ENCODE data around the gene BDH1. TPM values are rescaled to one million over a fixed set of nuclear protein-coding genes. Genes with fewer than 3 reads are reported as not detected.

The BDH1 gene
- total and polyA plus RNA-seq, 2 of the 13 experiments (the other 11 are each of a cell fraction or from before 2014, with no cell fraction given) = 21.2 to 71.9 TPM

- TF ChIP-seq POGZ (CRISPR knock-in tag; IDR thresholded peaks at IDR 0.05) (0 out of 2 replicates have a peak, but pooled peaks have one; percentile 31), ZNF30 (CRISPR knock-in tag; IDR thresholded peaks at IDR 0.05) (no peak), ZNF496 (CRISPR knock-in tag; IDR thresholded peaks at IDR 0.05; ENCODE audit: insufficient replicate concordance) (no peak), MIER3 (CRISPR knock-in tag; IDR thresholded peaks at IDR 0.05; ENCODE audit: borderline replicate concordance) (no peak), CBFB (CRISPR knock-in tag; IDR thresholded peaks at IDR 0.05) (no peak), ZNF317 (CRISPR knock-in tag; IDR thresholded peaks at IDR 0.05) (no peak), MXI1 (IDR thresholded peaks at IDR 0.05; ENCODE audit: borderline replicate concordance, low read depth, low read length) (no peak), TMF1 (CRISPR knock-in tag; IDR thresholded peaks at IDR 0.05; ENCODE audit: low read depth) (no peak), PHF21A (CRISPR knock-in tag; IDR thresholded peaks at IDR 0.05) (no peak; the same call in 1 of the 2 replicates), ZNF260 (CRISPR knock-in tag; IDR thresholded peaks at IDR 0.05; ENCODE audit: borderline replicate concordance, low read depth) (no peak), ATF7 (IDR thresholded peaks at IDR 0.05) (no peak), ATF7 (CRISPR knock-in tag; IDR thresholded peaks at IDR 0.05) (no peak), ZNF713 (CRISPR knock-in tag; IDR thresholded peaks at IDR 0.05) (no peak), ZNF530 (CRISPR knock-in tag; IDR thresholded peaks at IDR 0.05; ENCODE audit: low read depth) (no peak), RNF219 (CRISPR knock-in tag; IDR thresholded peaks at IDR 0.05) (no peak), RAD21 (CRISPR knock-in tag; IDR thresholded peaks at IDR 0.05) (no peak), ZNF512 (CRISPR knock-in tag; IDR thresholded peaks at IDR 0.05) (no peak), LRRFIP1 (CRISPR knock-in tag; conservative IDR thresholded peaks at IDR 0.05) (no peak), MTERF4 (CRISPR knock-in tag; IDR thresholded peaks at IDR 0.05) (peak; percentile 72; the same call in 1 of the 2 replicates), ZMYM2 (CRISPR knock-in tag; IDR thresholded peaks at IDR 0.05) (no peak), GRHL1 (CRISPR knock-in tag; conservative IDR thresholded peaks at IDR 0.05) (no peak)
These were observed 84.4 kb downstream of the BDH1 start (continued) for GRCh38 chr3:197471221-197472010.
